RWPE2 (cell line): ENCODE data around the gene CAMK1G.

Source experiments
- ATAC-seq: fragments of 200-7000 bp; cut with Tn5 transposase; 3 replicates; pipeline ENCODE4 v1.9.1; 2021; ENCODE audit warnings: low read depth
- DNase-seq: peaks from one replicate; pipeline ENCODE4 v3.0.0-alpha.2; 2020; ENCODE audit warnings: low spot score
- H3K27ac ChIP-seq: fragments of 450-650 bp; 2 replicates; pipeline ENCODE4 v1.5.1; 2017; ENCODE audit warnings: mild to moderate bottlenecking; ENCODE audit not compliant: poor library complexity, severe bottlenecking
- H3K27me3 ChIP-seq: fragments of 250-450 bp; sonication (Bioruptor Pico); 2 replicates; pipeline ENCODE4 v1.5.1; 2021; ENCODE audit warnings: mild to moderate bottlenecking, moderate library complexity; ENCODE audit not compliant: insufficient read depth, poor library complexity, severe bottlenecking
- H3K36me3 ChIP-seq: fragments of 250-450 bp; sonication (Bioruptor Pico); 2 replicates; pipeline ENCODE4 v1.5.1; 2020; ENCODE audit warnings: low read depth, mild to moderate bottlenecking, moderate library complexity
- H3K4me1 ChIP-seq: fragments of 250-450 bp; sonication (Bioruptor Pico); 2 replicates; pipeline ENCODE4 v1.5.1; 2021; ENCODE audit warnings: mild to moderate bottlenecking, moderate library complexity; ENCODE audit not compliant: insufficient read depth, poor library complexity, severe bottlenecking
- H3K4me3 ChIP-seq: fragments of 250-450 bp; sonication (Bioruptor Pico); 2 replicates; pipeline ENCODE4 v1.5.1; 2021; ENCODE audit warnings: mild to moderate bottlenecking, moderate library complexity; ENCODE audit not compliant: severe bottlenecking
- H3K9me3 ChIP-seq: fragments of 250-450 bp; sonication (Bioruptor Pico); 2 replicates; pipeline ENCODE4 v1.5.1; 2021; ENCODE audit warnings: mild to moderate bottlenecking, moderate library complexity; ENCODE audit not compliant: severe bottlenecking
- TF ChIP-seq, protein P1 (sequence below): fragments of 450-650 bp; IDR thresholded peaks from one replicate; pipeline ENCODE4 v1.5.1; 2017; ENCODE audit warnings: mild to moderate bottlenecking, moderate library complexity; ENCODE audit not compliant: poor library complexity, severe bottlenecking

Gene CAMK1G

GRCh38 chr1:209547626-209548025 is 35.9 kb upstream of the CAMK1G start:
- Histone ChIP-seq H3K9me3 (no peaks in the 10 kb centered on the region), H3K27ac (no peak overlapping the region), H3K36me3 (no peaks in the 10 kb centered on the region), H3K27me3 (no peaks in the 10 kb centered on the region), H3K4me3 (no peak overlapping the region), H3K4me1 (peaks cover 8% of the 10 kb centered on the region)
- ATAC-seq, result no peak
- TF ChIP-seq, protein P1, sequence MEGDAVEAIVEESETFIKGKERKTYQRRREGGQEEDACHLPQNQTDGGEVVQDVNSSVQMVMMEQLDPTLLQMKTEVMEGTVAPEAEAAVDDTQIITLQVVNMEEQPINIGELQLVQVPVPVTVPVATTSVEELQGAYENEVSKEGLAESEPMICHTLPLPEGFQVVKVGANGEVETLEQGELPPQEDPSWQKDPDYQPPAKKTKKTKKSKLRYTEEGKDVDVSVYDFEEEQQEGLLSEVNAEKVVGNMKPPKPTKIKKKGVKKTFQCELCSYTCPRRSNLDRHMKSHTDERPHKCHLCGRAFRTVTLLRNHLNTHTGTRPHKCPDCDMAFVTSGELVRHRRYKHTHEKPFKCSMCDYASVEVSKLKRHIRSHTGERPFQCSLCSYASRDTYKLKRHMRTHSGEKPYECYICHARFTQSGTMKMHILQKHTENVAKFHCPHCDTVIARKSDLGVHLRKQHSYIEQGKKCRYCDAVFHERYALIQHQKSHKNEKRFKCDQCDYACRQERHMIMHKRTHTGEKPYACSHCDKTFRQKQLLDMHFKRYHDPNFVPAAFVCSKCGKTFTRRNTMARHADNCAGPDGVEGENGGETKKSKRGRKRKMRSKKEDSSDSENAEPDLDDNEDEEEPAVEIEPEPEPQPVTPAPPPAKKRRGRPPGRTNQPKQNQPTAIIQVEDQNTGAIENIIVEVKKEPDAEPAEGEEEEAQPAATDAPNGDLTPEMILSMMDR, result no peak
- no peak for DNase-seq

- Histone ChIP-seq H3K4me1 (no peaks in the 10 kb centered on the region), H3K4me3 (no peak overlapping the region), H3K27ac (no peak overlapping the region), H3K9me3 (no peaks in the 10 kb centered on the region), H3K36me3 (no peaks in the 10 kb centered on the region), H3K27me3 (no peaks in the 10 kb centered on the region)
- TF ChIP-seq, protein P1, result no peak
- no peak for DNase-seq
- no peak for ATAC-seq
These were observed 33.9 kb upstream of the CAMK1G start for GRCh38 chr1:209549443-209550205.

GRCh38 chr1:209550519-209550918 is 33.0 kb upstream of the CAMK1G start:
- TF ChIP-seq, protein P1, result no peak
- DNase-seq (no peak), ATAC-seq (no peak)
- Histone ChIP-seq H3K9me3 (no peaks in the 10 kb centered on the region), H3K4me1 (no peaks in the 10 kb centered on the region), H3K27me3 (no peaks in the 10 kb centered on the region), H3K36me3 (no peaks in the 10 kb centered on the region), H3K4me3 (no peak overlapping the region), H3K27ac (no peak overlapping the region)

DNA sequence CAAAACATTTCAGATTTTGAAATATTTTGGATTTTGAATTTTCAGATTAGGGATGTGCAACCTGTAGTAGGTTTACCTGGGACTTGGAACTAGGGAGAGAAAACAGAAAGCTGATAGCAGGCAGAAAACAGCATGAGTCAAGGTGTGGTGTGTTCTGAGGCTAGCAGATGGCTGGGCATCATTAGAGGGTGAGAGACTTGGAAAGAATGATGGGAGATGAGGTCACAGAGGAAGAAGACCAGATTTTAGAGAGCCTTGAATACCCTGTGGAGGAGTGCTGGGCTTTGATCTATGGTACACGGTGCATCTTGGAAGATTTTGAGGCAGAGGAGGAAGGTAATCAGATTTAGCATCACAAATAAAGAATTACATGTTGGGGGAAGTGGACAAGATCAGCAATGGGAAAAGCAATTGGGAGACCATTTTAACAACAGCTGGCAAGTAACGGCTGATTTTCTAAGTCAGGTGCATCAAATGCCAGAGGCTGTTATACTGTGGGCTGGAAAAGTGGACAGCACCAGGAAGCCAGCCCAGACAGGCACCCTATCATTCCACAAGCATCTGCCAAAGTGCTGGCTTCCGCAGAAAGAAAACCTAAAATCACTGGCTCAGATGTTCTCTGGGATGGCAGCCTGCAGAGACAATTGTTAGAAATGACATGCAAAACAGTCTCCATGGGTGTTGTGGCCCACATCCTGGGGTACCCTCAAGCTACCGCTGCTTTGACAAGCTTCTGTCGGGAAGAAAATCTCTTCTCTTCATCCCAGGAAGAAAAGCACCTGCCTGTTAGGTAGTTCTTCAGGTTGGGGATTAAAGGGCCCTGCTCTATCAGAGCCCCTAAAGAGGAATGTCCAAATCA is 30.9 kb upstream of the CAMK1G start:
- no peak for ATAC-seq

More for the DNA sequence above, 30.9 kb upstream of the CAMK1G start:
- DNase-seq, result no peak
- Histone ChIP-seq H3K36me3 (no peaks in the 10 kb centered on the region), H3K27ac (no peak overlapping the region), H3K9me3 (no peaks in the 10 kb centered on the region), H3K4me1 (no peaks in the 10 kb centered on the region), H3K27me3 (no peaks in the 10 kb centered on the region), H3K4me3 (no peak overlapping the region)
- TF ChIP-seq, protein P1, result no peak
